ENCODE data around the gene FABP3. TPM values are rescaled to one million over a fixed set of nuclear protein-coding genes. Genes with fewer than 3 reads are reported as not detected.

Gene FABP3
- total and polyA plus RNA-seq, 10 of the 15 experiments (the other 5 are each of a cell fraction or from before 2014, with no cell fraction given) = 0.36 to 1.2 (median 0.67) TPM; not detected in 2

- no peak for TF ChIP-seq ZNF687 (IDR thresholded peaks at IDR 0.05)
- TF ChIP-seq HDAC6 (IDR thresholded peaks at IDR 0.05; ENCODE audit: unreplicated experiment) = no peak
- no peak for TF ChIP-seq CBFB (IDR thresholded peaks at IDR 0.05; ENCODE audit: low read depth)
- no peak for TF ChIP-seq ESRRA (IDR thresholded peaks at IDR 0.05; ENCODE audit: low read length)
- TF ChIP-seq CHD4 (IDR thresholded peaks at IDR 0.05) = no peak
- no peak for TF ChIP-seq TCF7 (IDR thresholded peaks at IDR 0.05; ENCODE audit: borderline replicate concordance)
- no peak for TF ChIP-seq PML (IDR thresholded peaks at IDR 0.05; ENCODE audit: low read length)
- no peak for TF ChIP-seq ZBTB11 (CRISPR knock-in tag; IDR thresholded peaks at IDR 0.05)
- no peak for TF ChIP-seq ATF3 (IDR thresholded peaks at IDR 0.05; ENCODE audit: borderline replicate concordance, extremely low read depth, low read depth, low read length)
- TF ChIP-seq HDAC2 (IDR thresholded peaks at IDR 0.05) = no peak
- no peak for TF ChIP-seq ASH2L (IDR thresholded peaks at IDR 0.05; ENCODE audit: borderline replicate concordance, low read depth)
- TF ChIP-seq RB1 (IDR thresholded peaks at IDR 0.05; ENCODE audit: borderline replicate concordance) = no peak
- no peak for TF ChIP-seq CREM (IDR thresholded peaks at IDR 0.05; ENCODE audit: low read depth)
- TF ChIP-seq ZBTB40 (IDR thresholded peaks at IDR 0.05; ENCODE audit: borderline replicate concordance) = no peak
- no peak for TF ChIP-seq E4F1 (IDR thresholded peaks at IDR 0.05; ENCODE audit: borderline replicate concordance, partially characterized antibody)
Observed at GRCh38 chr1:31396633-31397351, 23.9 kb upstream of the FABP3 start (continued).

Data from GM12878 (cell line).